GM21825 (cell line): Measurements from ENCODE around the gene REPS1.
"Not testable (repeated sequence)": the region's sequence is repeated elsewhere in the genome, so short reads cannot be mapped to it uniquely, and the experiment has no call there.

Experiments
- ATAC-seq: cut with Tn5 transposase; IDR thresholded peaks from one replicate; pipeline ENCODE4 v1.9.1; 2021; ENCODE audit warnings: mild to moderate bottlenecking, moderate library complexity; ENCODE audit not compliant: unreplicated experiment

REPS1 gene

GRCh38 chr6:139003751-139004150, 15.7 kb upstream of the REPS1 start:
- ATAC-seq, result no peak

GRCh38 chr6:138999949-139000725, 12.1 kb upstream of the REPS1 start:
- ATAC-seq, result no peak

GRCh38 chr6:138997136-138997535, 9.1 kb upstream of the REPS1 start:
- ATAC-seq, result no peak

GRCh38 chr6:138996524-138996923, 8.5 kb upstream of the REPS1 start:
- no peak for ATAC-seq

- ATAC-seq, result not testable (repeated sequence)
Measured at GRCh38 chr6:138993410-138993809, 5.4 kb upstream of the REPS1 start.

- ATAC-seq, result not testable (repeated sequence)
Measured at GRCh38 chr6:138992965-138993364, 4.9 kb upstream of the REPS1 start.

- no peak for ATAC-seq
Measured at GRCh38 chr6:138991206-138991605, 3.2 kb upstream of the REPS1 start.

- no peak for ATAC-seq
Measured at GRCh38 chr6:138989098-138989983, 1.3 kb upstream of the REPS1 start.

GRCh38 chr6:138988469-138988834, 399 bp upstream of the REPS1 start:
- peak; percentile 11 for ATAC-seq

GRCh38 chr6:138987080-138987642, 892 bp downstream of the REPS1 start:
- ATAC-seq, result no peak

- ATAC-seq, result no peak
Measured at GRCh38 chr6:138986578-138986977, 1.5 kb downstream of the REPS1 start.

- no peak for ATAC-seq
Measured at GRCh38 chr6:138981416-138981815, 6.6 kb downstream of the REPS1 start.

GRCh38 chr6:138979813-138980668, 8.0 kb downstream of the REPS1 start:
- peak; percentile 67 for ATAC-seq

- no peak for ATAC-seq
Measured at GRCh38 chr6:138979365-138979764, 8.7 kb downstream of the REPS1 start.

- ATAC-seq, result no peak
Measured at GRCh38 chr6:138978229-138978628, 9.8 kb downstream of the REPS1 start.

- ATAC-seq, result no peak
Measured at GRCh38 chr6:138977646-138978167, 10.3 kb downstream of the REPS1 start.

- no peak for ATAC-seq
Measured at GRCh38 chr6:138977242-138977641, 10.8 kb downstream of the REPS1 start.

GRCh38 chr6:138975815-138976214, 12.2 kb downstream of the REPS1 start:
- no peak for ATAC-seq

GRCh38 chr6:138973466-138974153, 14.4 kb downstream of the REPS1 start:
- ATAC-seq, result no peak

- ATAC-seq, result no peak
Measured at GRCh38 chr6:138972226-138972665, 15.8 kb downstream of the REPS1 start.
